Stimulated activated CD4-positive, alpha-beta T cell treated with anti-CD3 and anti-CD28 coated beads, Interleukin-2, amount 100 ng/mL, for 24 hours (primary cell): ENCODE measurements around the gene LLCFC1.

ENCODE experiments used
- DNase-seq, 2 donors: peaks; one replicate each; pipeline ENCODE4 v3.0.0-alpha.2; 2020

LLCFC1 gene

GRCh38 chr7:142939226-142939910 lies at the start of gene LLCFC1:
TSS of gene LLCFC1 (plus strand) at chr7:142939484. CDS start at chr7:142939622, 138 bp downstream.
- DNase-seq: no peak

- no peak for DNase-seq
These were observed 49.5 kb upstream of the LLCFC1 start for GRCh38 chr7:142889816-142890215.

- no peak for DNase-seq
These were observed 48.3 kb upstream of the LLCFC1 start for GRCh38 chr7:142890874-142891485.

GRCh38 chr7:142891490-142892082 lies 47.7 kb upstream of the LLCFC1 start:
- no peak for DNase-seq

- no peak for DNase-seq
These were observed 46.3 kb upstream of the LLCFC1 start for GRCh38 chr7:142892951-142893350.

GRCh38 chr7:142894112-142894984 lies 44.9 kb upstream of the LLCFC1 start:
- DNase-seq: no peak

GRCh38 chr7:142894985-142895593 lies 44.2 kb upstream of the LLCFC1 start:
- DNase-seq: no peak

GRCh38 chr7:142896151-142896550 lies 43.1 kb upstream of the LLCFC1 start:
- no peak for DNase-seq

GRCh38 chr7:142896741-142897379 lies 42.4 kb upstream of the LLCFC1 start:
- no peak for DNase-seq

- no peak for DNase-seq
These were observed 41.6 kb upstream of the LLCFC1 start for GRCh38 chr7:142897691-142898090.

- no peak for DNase-seq
These were observed 40.7 kb upstream of the LLCFC1 start for GRCh38 chr7:142898377-142899170.

GRCh38 chr7:142899661-142900060 lies 39.6 kb upstream of the LLCFC1 start:
- no peak for DNase-seq

GRCh38 chr7:142901426-142902259 lies 37.6 kb upstream of the LLCFC1 start:
- no peak for DNase-seq

GRCh38 chr7:142904128-142904527 lies 35.2 kb upstream of the LLCFC1 start:
- DNase-seq: no peak

- no peak for DNase-seq
These were observed 33.5 kb upstream of the LLCFC1 start for GRCh38 chr7:142905759-142906158.

GRCh38 chr7:142906643-142907042 lies 32.6 kb upstream of the LLCFC1 start:
- no peak for DNase-seq

GRCh38 chr7:142908290-142908689 lies 31.0 kb upstream of the LLCFC1 start:
- DNase-seq: no peak

- DNase-seq: no peak
These were observed 30.1 kb upstream of the LLCFC1 start for GRCh38 chr7:142908921-142909890.

GRCh38 chr7:142910031-142910433 lies 29.3 kb upstream of the LLCFC1 start:
- DNase-seq: no peak
